GM18505 (cell line): ENCODE data around the gene U2AF1L4.

Source experiments
- ATAC-seq: cut with Tn5 transposase; IDR thresholded peaks from one replicate; pipeline ENCODE4 v1.9.1; 2021; ENCODE audit not compliant: unreplicated experiment
- POLR2A ChIP-seq: IDR thresholded peaks from 4 replicates; pipeline ENCODE4 v1.6.1; 2011; ENCODE audit warnings: borderline replicate concordance; ENCODE audit not compliant: insufficient read depth, insufficient read length; ENCODE audit errors: extremely low read depth

Gene U2AF1L4

DNA sequence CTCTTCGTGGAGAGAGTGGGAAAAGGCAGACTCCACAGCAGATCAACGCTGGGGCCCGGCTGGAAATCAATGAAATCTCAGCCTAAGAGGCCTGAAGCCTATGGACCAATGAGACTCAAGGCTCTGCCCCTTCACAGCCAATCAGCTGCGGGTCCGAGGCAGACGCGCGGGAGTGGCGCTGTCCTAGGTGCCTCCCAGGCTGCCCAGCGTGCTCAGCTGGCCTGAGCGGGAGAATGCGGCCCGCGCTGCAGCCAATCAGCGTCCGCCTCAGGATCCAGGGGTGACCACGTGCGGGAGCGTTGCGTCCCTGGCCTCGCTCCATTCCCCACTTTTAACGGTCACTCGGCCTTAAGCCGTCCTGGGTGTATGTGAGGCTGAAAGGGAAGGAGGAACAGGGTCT, 41.0 kb downstream of the U2AF1L4 start, which contains the start of gene ZBTB32:
Gene ZBTB32, plus strand, starts transcription at position 341 of the 400 bp plus-strand sequence. CDS start 10,069 bp downstream, outside the sequence.
- no peak for TF ChIP-seq POLR2A
- ATAC-seq = no peak

DNA sequence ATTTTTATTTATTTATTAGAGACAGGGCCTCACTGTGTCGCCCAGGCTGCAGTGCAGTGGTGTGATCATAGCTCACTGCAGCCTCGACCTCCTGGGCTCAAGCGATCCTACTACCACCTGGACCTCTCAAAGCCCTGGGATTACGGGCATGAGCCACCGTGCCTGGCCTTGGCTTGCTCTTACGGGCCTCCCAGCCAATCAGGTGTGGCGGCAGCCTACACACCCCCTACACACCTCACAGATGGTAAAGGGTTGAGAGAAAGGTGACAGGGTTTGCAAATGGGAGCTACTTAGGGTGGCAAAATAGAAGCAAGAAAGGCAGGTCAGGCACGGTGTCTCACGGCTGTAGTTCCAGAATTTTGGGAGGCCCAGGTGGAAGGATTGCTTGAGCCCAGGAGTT, 41.9 kb downstream of the U2AF1L4 start:
- no peak for TF ChIP-seq POLR2A
- ATAC-seq = no peak

DNA sequence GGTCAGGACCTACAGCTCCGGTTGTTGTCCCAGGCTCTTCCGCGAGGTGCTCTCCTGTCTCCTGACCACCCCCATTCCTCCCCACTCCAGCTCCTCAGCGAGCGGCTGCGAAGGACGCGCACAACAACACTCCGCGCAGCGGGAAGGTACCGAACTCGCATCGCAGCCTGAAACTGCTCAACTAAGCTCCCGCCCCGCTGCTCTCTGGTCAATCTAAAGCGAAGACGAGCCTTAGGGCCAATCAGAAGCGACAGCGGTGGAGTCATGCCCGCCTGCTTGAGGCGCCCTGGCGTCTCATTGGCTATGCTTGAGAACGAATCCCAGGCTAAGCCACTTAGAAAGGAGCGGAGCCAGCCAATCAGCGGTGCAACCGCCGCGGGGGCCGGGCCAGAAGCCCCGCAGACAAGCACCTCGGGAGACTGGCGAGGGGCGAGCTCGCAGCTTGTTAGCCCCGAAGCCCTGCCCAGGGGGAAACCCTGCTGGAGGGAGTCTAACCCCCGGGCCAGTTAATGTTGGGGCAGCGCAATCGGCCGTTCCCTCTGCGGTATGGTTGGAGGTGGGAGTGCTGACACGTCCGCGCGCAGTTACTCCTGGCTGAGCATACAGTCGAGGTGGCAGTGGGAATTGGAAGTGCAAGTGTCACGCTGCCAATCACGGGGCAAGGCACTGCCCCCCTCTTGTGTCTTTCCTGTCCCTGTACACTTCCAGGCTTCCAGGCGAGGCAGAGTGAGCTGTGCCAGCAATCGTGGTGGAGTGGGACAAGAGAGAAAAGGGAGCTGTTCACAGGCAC, 42.8 kb downstream of the U2AF1L4 start:
- peak; percentile 83 for ATAC-seq
- TF ChIP-seq POLR2A = peak; percentile 84

DNA sequence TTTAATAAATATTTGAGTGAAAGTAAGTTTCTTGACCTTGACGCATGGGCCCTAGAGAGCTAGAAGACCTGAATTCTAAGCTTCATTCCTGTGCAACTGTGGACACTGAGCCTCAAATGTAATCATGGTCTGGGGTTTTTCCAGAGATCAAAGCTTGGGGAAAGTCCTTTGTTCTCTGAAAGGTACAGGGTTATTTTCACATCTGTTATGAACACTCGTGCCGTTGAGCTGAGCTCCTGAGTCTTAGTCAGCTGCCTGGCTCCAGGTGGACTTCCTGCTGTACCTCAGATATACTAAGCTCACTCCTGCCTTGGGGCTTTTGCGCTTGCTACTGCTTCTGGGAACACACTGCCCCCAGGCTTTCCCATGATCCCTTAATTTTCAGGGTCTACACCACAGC, 48.4 kb downstream of the U2AF1L4 start:
- no peak for ATAC-seq
- no peak for TF ChIP-seq POLR2A

DNA sequence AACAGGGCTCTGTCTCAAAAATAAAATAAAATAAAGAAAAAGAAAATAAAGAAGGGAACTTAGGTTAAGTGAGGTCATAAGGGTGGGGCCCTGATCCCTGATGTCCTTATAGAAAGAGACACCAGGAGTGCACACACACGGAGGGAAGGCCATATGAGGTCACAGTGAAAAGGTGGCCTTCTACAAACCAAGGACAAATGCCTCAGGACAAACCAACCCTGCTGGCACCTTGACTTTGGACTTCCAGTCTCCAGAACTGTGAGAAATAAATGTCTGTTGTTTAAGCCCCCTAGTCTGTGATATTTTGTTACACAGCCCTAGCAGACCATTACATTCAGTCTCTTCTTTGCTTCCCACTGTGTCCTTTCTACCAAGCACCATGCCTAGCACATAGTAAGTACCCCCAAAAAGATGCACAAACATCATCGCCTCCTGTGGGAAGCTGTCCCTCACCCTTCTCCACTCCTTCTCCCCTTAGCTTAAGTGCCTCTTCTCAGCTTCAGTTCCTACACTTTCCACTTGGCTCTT, 49.3 kb downstream of the U2AF1L4 start:
- no peak for TF ChIP-seq POLR2A
- no peak for ATAC-seq

DNA sequence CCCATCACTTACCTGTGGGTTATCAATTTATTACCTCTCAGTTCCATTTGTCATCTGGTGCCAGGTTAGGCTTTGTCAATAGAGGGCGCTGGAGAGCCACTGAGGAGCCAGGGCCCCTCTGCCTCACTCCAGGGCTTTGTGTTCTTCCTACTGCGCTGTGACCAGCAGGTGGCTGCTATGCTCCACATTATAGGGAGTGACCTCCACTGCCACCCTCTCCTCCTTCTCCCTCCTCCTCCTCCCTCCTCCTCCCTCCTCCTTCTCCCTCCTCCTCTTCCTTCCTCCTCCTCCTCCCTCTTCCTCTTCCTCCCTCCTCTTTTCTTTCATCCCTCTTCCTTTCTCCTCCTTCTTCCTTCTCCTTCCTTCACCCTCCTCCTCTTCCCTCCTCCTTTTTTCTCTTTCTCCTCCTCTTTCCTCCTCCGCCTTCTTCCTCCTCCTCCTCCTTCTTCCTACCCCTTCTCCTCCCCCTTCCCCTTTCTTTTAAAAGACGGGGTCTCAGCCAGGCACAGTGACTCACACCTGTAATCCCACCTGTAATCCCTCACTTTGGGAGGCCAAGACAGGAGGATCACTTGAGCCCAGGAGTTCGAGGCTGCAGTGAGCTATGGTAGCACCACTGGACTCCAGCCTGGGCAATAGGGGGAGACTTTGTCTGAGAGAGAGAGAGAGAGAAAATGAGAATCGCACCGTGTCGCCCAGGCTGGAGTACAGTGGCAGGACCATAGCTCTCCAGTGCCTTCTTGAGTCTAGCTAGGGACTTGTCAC, 51.2 kb downstream of the U2AF1L4 start:
- TF ChIP-seq POLR2A = no peak
- peak; percentile 71 for ATAC-seq

DNA sequence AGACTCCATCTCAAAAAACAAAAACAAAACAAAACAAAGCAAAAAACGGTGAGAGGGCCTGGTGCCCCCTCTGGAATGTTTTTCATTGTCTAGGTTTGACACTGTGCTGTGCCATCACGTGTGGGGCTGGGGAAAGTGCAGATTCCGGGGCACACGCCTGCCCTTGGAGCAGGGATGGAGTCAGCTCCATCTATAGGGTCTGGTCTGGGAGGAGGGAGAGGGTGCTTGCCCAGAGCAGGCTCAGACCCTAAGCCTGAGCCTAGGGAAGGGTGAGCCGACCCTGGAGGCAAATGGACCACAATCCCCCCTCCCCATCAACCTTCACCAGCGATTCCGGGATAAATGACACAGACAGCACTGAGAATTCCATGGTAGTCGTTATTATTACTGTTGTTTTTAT, 51.8 kb downstream of the U2AF1L4 start:
- no peak for ATAC-seq
- TF ChIP-seq POLR2A = no peak
